Measurements from ENCODE around the gene ERC2.

ERC2 gene

DNA sequence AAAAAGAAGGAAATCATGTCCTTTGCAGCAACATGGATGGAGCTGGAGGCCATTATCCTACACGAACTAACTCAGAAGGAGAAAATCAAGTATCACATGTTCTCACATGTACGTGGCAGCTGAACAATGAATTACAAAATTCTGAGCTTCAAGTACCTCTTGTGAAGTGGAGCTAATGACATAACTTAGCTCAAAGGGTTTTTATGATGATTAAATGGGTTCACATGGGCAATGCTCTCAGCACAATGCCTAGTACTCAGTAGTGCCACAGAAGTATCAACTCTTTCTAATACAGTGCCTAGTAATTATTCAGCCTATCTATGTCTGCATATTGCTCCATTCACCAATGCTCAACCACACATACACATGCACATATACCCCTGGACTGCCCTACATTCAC is 573.7 kb downstream of the ERC2 start:
- H3K9ac ChIP-seq (ENCODE audit: low read length) = no peak overlapping the region
- no peak overlapping the region for H3K4me3 ChIP-seq (ENCODE audit: low read length)
- H3K27me3 ChIP-seq (replicated peaks; ENCODE audit: control insufficient read depth, insufficient read depth, low read length) = peaks cover 7% of the 10 kb centered on the region
- H3K4me1 ChIP-seq (ENCODE audit: control insufficient read depth, insufficient read depth, low read length) = no peaks in the 10 kb centered on the region
- H3K9me3 ChIP-seq (ENCODE audit: control insufficient read depth, low read length) = no peaks in the 10 kb centered on the region
- DNase-seq (ENCODE audit: low read depth) = no peak
- H3K36me3 ChIP-seq (ENCODE audit: control insufficient read depth, insufficient read depth, low read length, severe bottlenecking) = no peaks in the 10 kb centered on the region

DNA sequence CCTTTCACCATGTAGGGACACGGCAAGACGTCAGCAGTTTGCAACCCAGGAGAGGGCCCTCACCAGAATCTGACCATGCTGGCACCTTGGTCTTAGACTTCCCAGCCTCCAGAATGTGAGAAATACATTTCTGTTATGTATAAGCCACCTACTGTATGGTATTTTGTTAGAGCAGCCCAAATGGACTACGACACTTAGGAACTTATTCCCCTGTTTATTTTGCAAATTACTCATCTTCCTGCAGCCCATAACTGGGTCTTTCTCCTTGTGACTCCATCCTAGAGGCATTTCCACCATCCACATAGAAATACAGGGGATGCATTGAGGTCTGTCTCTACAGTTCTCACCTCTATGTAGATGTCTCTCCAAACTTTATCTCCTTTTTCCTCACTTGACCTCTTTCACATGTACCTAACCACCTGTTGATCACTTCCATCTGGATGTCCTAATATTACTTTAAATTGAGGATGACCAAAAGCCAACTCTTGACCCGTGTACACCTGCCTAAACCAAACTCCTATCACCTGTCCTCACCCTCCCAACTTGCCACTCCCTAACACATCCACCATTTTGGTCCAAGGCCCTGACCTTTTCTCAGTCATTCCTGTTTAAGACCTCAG is 575.1 kb downstream of the ERC2 start:
- no peak overlapping the region for H3K4me3 ChIP-seq (ENCODE audit: low read length)
- DNase-seq (ENCODE audit: low read depth) = peak; percentile 19
- no peaks in the 10 kb centered on the region for H3K4me1 ChIP-seq (ENCODE audit: control insufficient read depth, insufficient read depth, low read length)
- no peak overlapping the region for H3K9ac ChIP-seq (ENCODE audit: low read length)
- peaks cover 7% of the 10 kb centered on the region for H3K27me3 ChIP-seq (replicated peaks; ENCODE audit: control insufficient read depth, insufficient read depth, low read length)
- no peaks in the 10 kb centered on the region for H3K9me3 ChIP-seq (ENCODE audit: control insufficient read depth, low read length)
- H3K36me3 ChIP-seq (ENCODE audit: control insufficient read depth, insufficient read depth, low read length, severe bottlenecking) = no peaks in the 10 kb centered on the region

DNA sequence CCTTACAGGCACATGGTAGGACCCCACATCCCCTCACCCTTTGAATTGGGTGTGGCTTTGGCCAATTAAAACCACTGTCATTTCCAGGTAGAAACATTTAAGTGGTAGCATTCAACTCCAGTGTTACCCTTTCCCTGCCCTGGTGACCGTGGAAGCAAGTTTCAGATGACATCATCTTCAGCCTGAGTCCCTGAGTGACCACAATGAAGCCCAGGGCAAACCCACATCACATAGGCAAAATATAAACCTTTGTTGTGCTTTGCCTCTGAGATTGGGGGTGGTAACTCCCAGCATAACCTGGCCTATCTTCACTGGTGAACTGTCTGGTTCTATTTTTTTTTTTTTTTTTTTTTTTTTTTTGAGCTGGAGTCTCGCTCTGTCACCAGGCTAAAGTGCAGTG is 577.2 kb downstream of the ERC2 start:
- Histone ChIP-seq H3K27me3 (replicated peaks; ENCODE audit: control insufficient read depth, insufficient read depth, low read length) (peaks cover 3% of the 10 kb centered on the region), H3K4me1 (ENCODE audit: control insufficient read depth, insufficient read depth, low read length) (no peaks in the 10 kb centered on the region), H3K9me3 (ENCODE audit: control insufficient read depth, low read length) (no peaks in the 10 kb centered on the region)

DNA sequence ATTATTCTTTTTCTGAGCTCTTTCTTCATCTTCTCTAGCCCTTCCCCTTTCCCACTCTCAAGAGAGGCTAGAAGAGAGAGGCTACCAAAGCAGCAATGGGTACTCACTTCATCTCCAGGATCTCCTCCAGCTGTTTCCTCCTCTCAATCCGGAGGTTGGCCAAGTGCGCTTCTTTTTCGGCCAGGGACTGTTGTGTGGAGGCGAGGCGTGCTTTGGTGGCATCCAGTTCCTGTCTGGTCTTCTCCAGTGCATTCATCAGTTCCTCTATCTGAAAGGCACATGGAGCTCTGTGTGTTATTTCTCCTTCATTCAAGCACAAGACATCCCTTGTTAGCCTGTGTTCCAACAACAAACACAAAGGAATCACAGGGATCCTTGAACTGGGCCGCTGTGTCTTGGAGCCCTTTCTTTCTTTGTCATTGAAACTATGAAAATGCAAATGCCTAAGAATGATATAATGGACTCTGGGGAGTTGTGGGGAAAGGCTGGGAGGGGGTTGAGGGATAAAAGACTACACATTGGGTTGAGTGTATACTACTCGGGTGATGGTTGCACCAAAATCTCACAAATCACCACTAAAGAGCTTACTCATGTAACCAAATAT is 579.9 kb downstream of the ERC2 start:
- Histone ChIP-seq H3K4me1 (ENCODE audit: control insufficient read depth, insufficient read depth, low read length) (peaks cover 5% of the 10 kb centered on the region), H3K27me3 (replicated peaks; ENCODE audit: control insufficient read depth, insufficient read depth, low read length) (peaks cover 3% of the 10 kb centered on the region), H3K9me3 (ENCODE audit: control insufficient read depth, low read length) (no peaks in the 10 kb centered on the region), H3K36me3 (ENCODE audit: control insufficient read depth, insufficient read depth, low read length, severe bottlenecking) (no peaks in the 10 kb centered on the region), H3K4me3 (ENCODE audit: low read length) (no peak overlapping the region), H3K9ac (ENCODE audit: low read length) (no peak overlapping the region)
- DNase-seq (ENCODE audit: low read depth) = no peak

More for the DNA sequence above, 577.2 kb downstream of the ERC2 start:
- Histone ChIP-seq H3K36me3 (ENCODE audit: control insufficient read depth, insufficient read depth, low read length, severe bottlenecking) (no peaks in the 10 kb centered on the region), H3K9ac (ENCODE audit: low read length) (no peak overlapping the region), H3K4me3 (ENCODE audit: low read length) (no peak overlapping the region)
- DNase-seq (ENCODE audit: low read depth) = no peak

DNA sequence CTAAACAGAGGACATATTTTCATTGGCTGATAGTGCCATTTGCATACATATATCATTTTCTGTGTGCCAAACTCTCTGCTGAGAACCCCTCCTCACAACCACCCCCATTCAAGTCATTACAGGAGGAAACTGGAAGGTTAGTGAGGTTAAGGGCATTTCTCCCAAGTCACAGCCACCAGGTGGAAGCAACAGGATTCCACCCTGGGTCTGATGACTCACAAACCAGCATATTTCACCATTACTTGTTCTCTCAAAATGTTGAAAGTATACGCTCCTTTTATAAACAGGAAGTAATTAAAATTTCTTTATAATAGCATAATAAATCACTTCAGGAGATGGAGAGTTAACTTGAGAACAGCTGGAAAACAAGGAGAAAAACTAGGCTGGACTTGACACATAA is 582.5 kb downstream of the ERC2 start:
- no peaks in the 10 kb centered on the region for H3K9me3 ChIP-seq (ENCODE audit: control insufficient read depth, low read length)
- no peak overlapping the region for H3K4me3 ChIP-seq (ENCODE audit: low read length)
- peaks cover 5% of the 10 kb centered on the region for H3K4me1 ChIP-seq (ENCODE audit: control insufficient read depth, insufficient read depth, low read length)
- no peak overlapping the region for H3K9ac ChIP-seq (ENCODE audit: low read length)
- DNase-seq (ENCODE audit: low read depth) = peak; percentile 46
- no peaks in the 10 kb centered on the region for H3K36me3 ChIP-seq (ENCODE audit: control insufficient read depth, insufficient read depth, low read length, severe bottlenecking)
- H3K27me3 ChIP-seq (replicated peaks; ENCODE audit: control insufficient read depth, insufficient read depth, low read length) = peaks cover 2% of the 10 kb centered on the region

DNA sequence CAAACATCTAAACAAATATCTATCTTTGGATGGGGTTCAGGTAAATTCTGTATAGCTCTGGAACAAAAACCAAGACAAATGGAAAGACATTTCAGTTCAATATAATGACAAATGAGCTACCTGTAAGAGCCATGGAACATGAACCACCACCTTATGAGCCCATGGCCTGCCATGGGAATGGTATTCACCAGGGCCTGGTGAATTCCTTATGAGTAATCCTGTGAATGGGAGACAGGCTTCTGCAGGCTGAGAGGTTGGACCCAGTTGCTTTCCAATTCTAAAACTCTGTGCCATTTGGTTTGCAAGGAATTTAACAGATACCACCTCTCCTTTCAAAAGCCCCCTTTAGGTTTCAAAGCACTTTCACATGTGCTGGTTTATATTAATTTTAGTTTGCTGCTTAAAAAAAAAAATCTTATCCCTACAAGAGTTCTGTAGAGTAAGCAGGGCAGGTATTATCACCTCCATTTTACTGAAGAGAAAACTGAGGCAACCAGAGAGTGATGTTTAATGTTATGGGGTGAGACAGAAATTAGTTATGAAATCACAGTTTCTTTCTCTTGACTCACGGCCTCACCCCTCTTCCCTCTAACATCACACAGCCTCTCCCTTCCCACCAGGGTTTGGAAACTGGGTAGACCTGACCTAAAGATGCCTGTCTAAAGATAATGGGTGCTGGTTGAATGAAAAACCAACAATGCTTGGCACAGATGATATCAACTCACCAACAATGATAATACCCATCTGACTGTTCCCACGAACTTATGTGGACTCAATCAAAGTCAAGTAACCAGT is 583.6 kb downstream of the ERC2 start:
- H3K4me1 ChIP-seq (ENCODE audit: control insufficient read depth, insufficient read depth, low read length) = peaks cover 5% of the 10 kb centered on the region
- H3K36me3 ChIP-seq (ENCODE audit: control insufficient read depth, insufficient read depth, low read length, severe bottlenecking) = no peaks in the 10 kb centered on the region
- H3K9me3 ChIP-seq (ENCODE audit: control insufficient read depth, low read length) = no peaks in the 10 kb centered on the region
- H3K4me3 ChIP-seq (ENCODE audit: low read length) = no peak overlapping the region
- no peaks in the 10 kb centered on the region for H3K27me3 ChIP-seq (replicated peaks; ENCODE audit: control insufficient read depth, insufficient read depth, low read length)
- H3K9ac ChIP-seq (ENCODE audit: low read length) = no peak overlapping the region
- DNase-seq (ENCODE audit: low read depth) = no peak

DNA sequence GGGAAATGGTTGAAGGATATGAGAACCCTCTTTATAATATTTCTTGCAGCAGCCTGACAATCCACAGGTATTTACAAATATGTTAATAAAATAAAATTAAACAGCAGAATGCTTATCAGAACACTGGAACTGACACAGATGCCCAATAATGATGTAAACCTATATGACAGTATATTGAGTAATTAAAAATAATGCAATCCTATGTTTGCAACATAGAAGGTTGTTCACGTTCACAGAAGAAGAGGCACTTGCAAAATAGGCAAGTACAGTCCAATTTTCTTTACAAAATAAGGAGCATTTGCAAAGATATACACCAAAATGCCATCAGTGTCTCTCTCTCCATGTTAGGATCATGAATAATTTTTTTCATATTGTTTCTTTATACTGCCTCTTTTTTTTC is 584.2 kb downstream of the ERC2 start:
- no peaks in the 10 kb centered on the region for H3K36me3 ChIP-seq (ENCODE audit: control insufficient read depth, insufficient read depth, low read length, severe bottlenecking)
- no peaks in the 10 kb centered on the region for H3K27me3 ChIP-seq (replicated peaks; ENCODE audit: control insufficient read depth, insufficient read depth, low read length)
- no peak overlapping the region for H3K4me3 ChIP-seq (ENCODE audit: low read length)
- DNase-seq (ENCODE audit: low read depth) = no peak
- H3K9ac ChIP-seq (ENCODE audit: low read length) = no peak overlapping the region
- peaks cover 5% of the 10 kb centered on the region for H3K4me1 ChIP-seq (ENCODE audit: control insufficient read depth, insufficient read depth, low read length)
- no peaks in the 10 kb centered on the region for H3K9me3 ChIP-seq (ENCODE audit: control insufficient read depth, low read length)

DNA sequence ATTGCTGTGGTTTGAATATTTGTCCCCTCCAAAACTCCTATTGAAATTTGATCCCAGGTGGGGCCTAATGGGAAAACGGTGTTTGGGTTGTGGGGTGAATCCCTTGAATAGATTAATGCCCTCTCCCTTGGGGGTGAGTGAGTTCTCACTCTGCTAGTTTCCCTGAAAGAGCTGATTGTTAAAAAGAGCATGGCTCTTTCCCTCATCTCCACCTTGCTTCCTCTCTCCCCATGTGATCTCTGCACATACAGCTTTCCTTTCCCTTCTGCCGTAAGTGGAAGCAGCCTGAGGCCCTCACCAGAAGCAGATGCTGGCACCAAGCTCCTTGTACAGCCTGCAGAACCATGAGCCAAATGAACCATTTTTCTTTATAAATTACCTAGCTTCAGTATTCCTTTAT is 586.3 kb downstream of the ERC2 start:
- DNase-seq (ENCODE audit: low read depth) = no peak
- Histone ChIP-seq H3K9ac (ENCODE audit: low read length) (no peak overlapping the region), H3K36me3 (ENCODE audit: control insufficient read depth, insufficient read depth, low read length, severe bottlenecking) (no peaks in the 10 kb centered on the region), H3K4me1 (ENCODE audit: control insufficient read depth, insufficient read depth, low read length) (peaks cover 5% of the 10 kb centered on the region), H3K9me3 (ENCODE audit: control insufficient read depth, low read length) (no peaks in the 10 kb centered on the region), H3K4me3 (ENCODE audit: low read length) (no peak overlapping the region), H3K27me3 (replicated peaks; ENCODE audit: control insufficient read depth, insufficient read depth, low read length) (no peaks in the 10 kb centered on the region)

DNA sequence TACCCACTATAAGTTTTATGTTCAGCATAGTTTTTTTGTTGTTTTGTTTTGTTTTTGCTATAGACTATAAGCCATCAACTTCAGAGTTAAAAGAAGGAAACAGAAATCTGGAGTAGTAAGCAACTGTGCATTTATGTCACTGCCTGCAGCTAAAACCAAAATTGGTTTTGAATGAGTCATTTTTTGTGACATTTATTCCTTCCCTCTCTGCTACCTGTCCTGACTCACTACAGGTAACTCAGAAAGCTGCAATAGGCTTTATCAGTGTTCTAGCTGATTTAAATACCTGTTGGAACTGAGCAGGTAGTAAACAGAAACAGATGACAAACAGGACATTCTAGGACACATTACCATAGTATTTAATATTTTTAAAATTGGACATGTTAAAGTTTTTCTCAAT is 587.9 kb downstream of the ERC2 start:
- H3K4me1 ChIP-seq (ENCODE audit: control insufficient read depth, insufficient read depth, low read length) = peaks cover 5% of the 10 kb centered on the region
- H3K4me3 ChIP-seq (ENCODE audit: low read length) = no peak overlapping the region
- no peaks in the 10 kb centered on the region for H3K9me3 ChIP-seq (ENCODE audit: control insufficient read depth, low read length)
- no peaks in the 10 kb centered on the region for H3K36me3 ChIP-seq (ENCODE audit: control insufficient read depth, insufficient read depth, low read length, severe bottlenecking)
- H3K27me3 ChIP-seq (replicated peaks; ENCODE audit: control insufficient read depth, insufficient read depth, low read length) = peaks cover 9% of the 10 kb centered on the region
- H3K9ac ChIP-seq (ENCODE audit: low read length) = no peak overlapping the region
- DNase-seq (ENCODE audit: low read depth) = no peak

DNA sequence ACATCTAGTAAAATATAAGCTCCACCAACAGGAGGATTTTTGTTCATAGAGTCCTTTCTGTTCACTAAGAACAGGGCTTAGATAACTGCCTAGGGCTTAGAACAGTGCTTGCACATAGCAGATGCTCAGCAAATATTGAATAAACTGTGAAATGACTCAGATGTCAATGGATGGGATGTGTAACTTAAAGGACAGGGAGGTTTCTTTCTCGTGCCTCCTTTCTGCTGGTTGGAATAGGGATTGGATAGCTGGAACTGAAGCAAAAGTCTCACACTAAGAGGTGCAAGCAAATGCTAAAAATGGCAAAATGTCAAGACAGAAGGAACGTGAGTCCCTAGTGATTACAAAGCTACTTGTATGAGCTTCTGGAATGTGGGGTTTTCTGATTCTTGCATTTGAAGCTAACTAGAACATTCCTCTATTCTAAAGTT is 588.4 kb downstream of the ERC2 start:
- peaks cover 9% of the 10 kb centered on the region for H3K27me3 ChIP-seq (replicated peaks; ENCODE audit: control insufficient read depth, insufficient read depth, low read length)
- peak; percentile 47 for DNase-seq (ENCODE audit: low read depth)

DNA sequence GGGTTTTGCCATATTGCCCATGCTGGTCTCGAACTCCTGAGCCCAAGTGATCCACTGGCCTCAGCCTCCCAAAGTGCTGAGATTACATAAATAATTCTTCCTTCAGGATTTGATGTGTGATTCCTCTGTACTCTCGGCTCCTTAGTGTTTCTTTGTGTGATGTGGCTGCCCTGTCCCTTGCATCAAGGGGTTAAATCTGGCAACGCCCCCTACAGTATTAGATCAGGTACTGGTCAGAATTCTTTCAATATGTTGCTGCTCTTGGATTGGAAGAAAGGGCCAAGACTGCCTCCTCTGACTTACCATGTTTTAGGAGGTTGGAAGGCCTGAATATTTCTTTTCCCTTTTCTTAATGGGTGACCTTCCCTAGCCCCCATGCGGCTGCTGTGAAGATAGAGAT is 590.6 kb downstream of the ERC2 start:
- H3K9me3 ChIP-seq (ENCODE audit: control insufficient read depth, low read length) = no peaks in the 10 kb centered on the region
- no peaks in the 10 kb centered on the region for H3K36me3 ChIP-seq (ENCODE audit: control insufficient read depth, insufficient read depth, low read length, severe bottlenecking)
- H3K4me1 ChIP-seq (ENCODE audit: control insufficient read depth, insufficient read depth, low read length) = no peaks in the 10 kb centered on the region
- H3K9ac ChIP-seq (ENCODE audit: low read length) = no peak overlapping the region
- H3K27me3 ChIP-seq (replicated peaks; ENCODE audit: control insufficient read depth, insufficient read depth, low read length) = peaks cover 9% of the 10 kb centered on the region
- no peak for DNase-seq (ENCODE audit: low read depth)
- no peak overlapping the region for H3K4me3 ChIP-seq (ENCODE audit: low read length)

More for the DNA sequence above, 588.4 kb downstream of the ERC2 start:
- no peaks in the 10 kb centered on the region for H3K36me3 ChIP-seq (ENCODE audit: control insufficient read depth, insufficient read depth, low read length, severe bottlenecking)
- no peaks in the 10 kb centered on the region for H3K9me3 ChIP-seq (ENCODE audit: control insufficient read depth, low read length)
- H3K4me3 ChIP-seq (ENCODE audit: low read length) = no peak overlapping the region
- H3K4me1 ChIP-seq (ENCODE audit: control insufficient read depth, insufficient read depth, low read length) = peaks cover 5% of the 10 kb centered on the region
- no peak overlapping the region for H3K9ac ChIP-seq (ENCODE audit: low read length)

Data from adipocyte (in vitro differentiated cells).